Stimulated activated naive CD4-positive, alpha-beta T cell (primary cell): ENCODE measurements around the gene ZNF532.

Experiments used
- DNase-seq, 6 experiments: peaks; one replicate each; lab custom pipeline; 2025; lab: John Stamatoyannopoulos, UW

ZNF532 gene

GRCh38 chr18:58970943-58971790, 106.5 kb downstream of the ZNF532 start:
- no peak for DNase-seq

DNA sequence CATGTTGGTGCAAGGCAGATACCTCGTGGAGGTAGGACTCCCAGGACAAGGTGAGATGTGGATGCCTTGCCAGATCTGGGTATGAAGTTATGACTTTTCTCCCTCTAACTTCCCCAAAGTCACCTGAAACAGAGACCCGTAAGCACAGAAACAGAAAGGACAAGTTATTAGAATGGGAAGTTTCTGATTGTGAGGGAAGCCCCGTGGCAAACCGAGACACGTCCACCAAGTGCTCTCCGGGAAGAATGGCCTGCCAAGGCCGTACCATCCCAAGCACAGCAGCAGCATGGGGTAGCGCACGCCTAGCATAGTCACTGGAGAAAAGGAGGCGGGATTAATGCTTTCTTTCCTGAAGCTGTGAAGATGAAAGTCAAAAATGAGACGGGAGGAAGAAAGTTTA, 110.6 kb downstream of the ZNF532 start:
- no peak for DNase-seq

GRCh38 chr18:58975781-58976180, 111.1 kb downstream of the ZNF532 start:
- no peak for DNase-seq

- DNase-seq, result no peak
Observed at GRCh38 chr18:58977223-58977622, 112.5 kb downstream of the ZNF532 start.

DNA sequence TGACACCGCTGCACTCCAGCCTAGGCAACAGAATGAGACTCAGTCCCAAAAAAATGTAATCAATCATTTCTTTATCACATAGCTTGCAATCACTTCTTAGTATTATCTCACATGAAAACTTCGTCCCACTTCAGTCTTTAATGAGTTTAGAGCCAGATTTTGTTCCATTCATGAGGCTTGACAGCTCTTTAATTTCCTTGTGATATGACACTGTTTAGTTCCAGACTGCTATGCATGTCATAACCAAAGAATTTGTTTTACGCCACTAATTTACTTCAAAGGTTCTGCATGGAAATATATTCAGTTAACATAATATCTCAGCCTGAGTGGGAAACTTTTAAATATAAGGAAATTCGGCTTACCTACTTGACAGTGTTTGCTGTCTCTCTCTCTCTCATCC, 113.1 kb downstream of the ZNF532 start:
- DNase-seq, result no peak

- no peak for DNase-seq
Observed at GRCh38 chr18:58978916-58979315, 114.2 kb downstream of the ZNF532 start.

GRCh38 chr18:58979615-58980014, 114.9 kb downstream of the ZNF532 start:
- no peak for DNase-seq

GRCh38 chr18:58980991-58981390, 116.3 kb downstream of the ZNF532 start:
- DNase-seq, result no peak

GRCh38 chr18:58983260-58984155, 118.8 kb downstream of the ZNF532 start:
- DNase-seq, result no peak

DNA sequence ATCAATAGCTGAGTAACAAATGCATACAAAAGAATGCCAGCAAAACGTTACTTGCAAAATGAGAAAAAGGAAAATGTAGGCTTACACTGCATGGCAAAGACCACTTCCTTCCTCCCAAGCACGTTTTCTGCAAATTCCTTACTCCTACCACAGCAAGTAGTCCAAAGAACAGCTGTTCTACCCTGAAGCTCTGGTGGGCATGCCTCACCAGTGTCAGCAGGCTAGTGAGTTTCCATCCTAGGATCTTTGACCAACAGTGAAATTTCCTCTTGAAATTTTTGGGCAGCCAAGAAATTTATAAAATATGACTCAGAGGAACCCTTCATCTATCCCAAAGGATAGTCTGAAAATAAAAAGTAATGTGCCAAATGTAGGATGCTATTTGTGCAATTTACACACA, 123.9 kb downstream of the ZNF532 start:
- DNase-seq, result no peak

- DNase-seq, result no peak
Observed at GRCh38 chr18:58989184-58989759, 124.6 kb downstream of the ZNF532 start.

GRCh38 chr18:58990720-58991119, 126.0 kb downstream of the ZNF532 start:
- DNase-seq, result no peak

- DNase-seq, result no peak
Observed at GRCh38 chr18:58991167-58991798, 126.6 kb downstream of the ZNF532 start.

DNA sequence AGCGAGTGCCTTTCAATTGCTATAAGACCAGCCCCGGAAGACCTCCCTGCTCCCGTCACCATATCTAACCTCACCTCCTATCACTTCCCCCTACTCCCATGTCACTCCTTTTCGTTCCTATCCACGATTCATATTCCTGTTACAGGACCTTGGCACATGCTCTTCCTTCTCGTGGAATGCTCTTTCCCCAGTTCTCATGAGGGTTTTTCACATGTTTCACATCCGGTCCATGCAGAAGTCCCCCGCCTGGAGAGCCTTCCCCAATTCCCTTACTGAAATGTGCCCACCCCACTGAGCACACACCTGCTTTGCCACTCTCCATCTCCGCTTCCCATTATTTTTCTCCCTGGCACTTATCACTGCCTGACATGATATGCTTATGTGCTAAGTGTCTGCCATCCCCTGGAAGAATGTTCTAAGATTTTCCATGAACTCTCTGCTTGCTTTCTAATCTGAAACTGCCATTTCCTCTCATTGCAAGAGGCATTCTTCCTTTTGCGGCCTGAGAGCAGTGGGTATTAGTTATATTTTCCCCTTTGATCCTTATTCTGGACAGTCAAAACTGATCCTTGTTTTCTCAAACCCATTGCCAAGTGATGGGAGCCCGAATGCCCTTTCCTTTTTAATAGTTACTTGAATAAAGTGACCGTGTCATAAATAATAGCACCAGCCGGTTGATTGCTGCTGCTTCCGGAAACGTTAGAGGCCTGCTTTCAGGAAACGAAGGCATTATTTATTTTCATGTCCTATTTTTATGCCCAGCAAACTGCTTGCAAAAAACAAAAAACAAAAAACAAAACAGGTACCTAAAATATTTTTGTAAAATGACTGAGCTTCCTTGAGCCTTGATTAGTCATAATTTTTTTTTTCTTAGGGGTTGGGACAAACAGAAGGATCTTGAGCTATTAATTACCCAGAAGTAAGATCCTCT, 127.9 kb downstream of the ZNF532 start:
- no peak for DNase-seq

DNA sequence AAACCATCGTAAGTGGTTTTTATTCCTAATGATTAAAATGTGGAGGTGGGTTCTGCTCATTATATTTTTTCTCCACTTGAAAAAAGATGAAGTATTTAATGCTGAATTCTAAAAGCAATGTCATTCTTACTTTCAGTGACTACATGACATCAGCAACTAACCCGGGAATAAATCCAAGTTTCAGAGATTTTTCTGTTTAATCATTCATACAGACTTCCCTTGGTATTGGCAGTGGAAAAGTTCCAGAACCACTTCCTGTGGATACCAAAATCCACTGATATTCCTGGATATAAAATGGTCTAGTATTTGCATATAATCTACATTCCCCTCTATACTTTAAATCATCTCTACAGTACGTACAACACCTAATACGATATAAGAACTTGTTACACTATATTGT, 128.6 kb downstream of the ZNF532 start:
- DNase-seq, result no peak

DNA sequence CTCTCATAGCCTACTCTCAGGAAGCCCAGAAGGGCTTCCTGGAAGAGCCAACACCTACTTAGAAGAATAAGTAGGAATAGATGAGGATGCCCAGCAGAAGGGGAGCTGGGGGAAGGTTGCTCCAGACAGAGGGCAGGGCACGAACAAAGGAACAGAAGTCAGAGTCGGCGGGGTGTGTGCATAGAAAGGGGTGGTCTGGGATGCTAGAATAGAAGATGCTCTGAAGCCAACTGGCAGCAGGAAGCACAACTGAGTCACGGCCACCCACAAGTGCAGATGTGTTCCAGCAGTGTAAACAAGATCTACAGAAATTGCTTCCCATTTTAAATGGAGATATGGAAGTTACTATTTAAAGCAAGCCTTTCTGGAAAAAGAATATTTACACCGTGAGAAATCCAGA, 131.0 kb downstream of the ZNF532 start:
- no peak for DNase-seq

GRCh38 chr18:58996131-58996641, 131.5 kb downstream of the ZNF532 start:
- no peak for DNase-seq

GRCh38 chr18:58996696-58997095, 132.0 kb downstream of the ZNF532 start:
- DNase-seq, result no peak

GRCh38 chr18:58997811-58998337, 133.2 kb downstream of the ZNF532 start:
- no peak for DNase-seq

DNA sequence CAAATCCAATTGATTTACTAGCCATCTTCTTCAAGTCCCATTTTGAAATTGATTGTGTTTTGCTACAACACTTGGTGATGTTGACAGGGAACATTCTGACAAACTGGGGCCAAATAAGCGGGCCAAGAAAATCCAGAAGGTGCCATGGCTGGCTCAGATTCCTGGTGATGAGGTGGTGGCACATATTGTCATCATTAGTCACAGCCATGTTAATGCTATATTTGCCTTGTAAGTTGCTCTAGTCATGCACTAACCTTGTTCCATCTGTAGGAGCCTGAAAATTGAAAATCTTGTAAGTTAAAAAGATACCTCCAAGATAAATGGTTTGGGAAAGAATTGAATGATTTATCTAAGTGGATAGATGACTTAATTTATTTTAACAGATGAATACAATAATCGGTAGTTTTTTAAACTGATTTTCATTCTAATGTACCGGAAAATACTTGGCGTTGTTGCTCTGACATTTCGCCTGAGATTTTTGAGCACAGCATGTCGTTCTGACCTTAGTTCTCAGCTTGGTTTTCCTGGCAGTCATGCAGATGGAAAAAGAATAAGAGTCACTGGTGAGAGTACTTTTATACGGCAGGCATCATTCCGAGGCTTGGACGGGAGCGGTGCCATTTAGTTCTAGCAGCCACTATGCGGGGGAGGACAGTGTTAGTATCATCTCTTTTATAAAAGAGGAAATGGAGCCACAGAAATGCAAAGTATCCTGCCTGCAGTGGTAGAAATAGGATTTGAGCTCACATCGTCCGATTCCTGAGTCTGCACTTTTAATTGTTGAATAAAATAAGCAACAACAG, 133.9 kb downstream of the ZNF532 start:
- DNase-seq, result no peak
